Measurements from ENCODE around the gene RABGAP1L.
A peak's percentile ranks its signal among the peaks of the same experiment; 100 is the strongest.
"Not testable (repeated sequence)": the region's sequence is repeated elsewhere in the genome, so short reads cannot be mapped to it uniquely, and the experiment has no call there.

Gene RABGAP1L

GRCh38 chr1:174800876-174801275 lies 641.6 kb downstream of the RABGAP1L start:
- H3K4me3 ChIP-seq (ENCODE audit: low read depth, low read length) = no peak overlapping the region
- no peak for DNase-seq (ENCODE audit: low read depth)

GRCh38 chr1:174809755-174810280 lies 650.5 kb downstream of the RABGAP1L start:
- no peak for DNase-seq (ENCODE audit: low read depth)

GRCh38 chr1:174812016-174812415 lies 652.7 kb downstream of the RABGAP1L start:
- H3K4me3 ChIP-seq (ENCODE audit: low read depth, low read length) = no peak overlapping the region
- no peak for DNase-seq (ENCODE audit: low read depth)

More at GRCh38 chr1:174809755-174810280, 650.5 kb downstream of the RABGAP1L start:
- H3K4me3 ChIP-seq (ENCODE audit: low read depth, low read length) = no peak overlapping the region

- no peak overlapping the region for H3K4me3 ChIP-seq (ENCODE audit: low read depth, low read length)
- no peak for DNase-seq (ENCODE audit: low read depth)
Observed at GRCh38 chr1:174812656-174813055, 653.3 kb downstream of the RABGAP1L start.

GRCh38 chr1:174815036-174815435 lies 655.7 kb downstream of the RABGAP1L start:
- DNase-seq (ENCODE audit: low read depth) = no peak
- H3K4me3 ChIP-seq (ENCODE audit: low read depth, low read length) = no peak overlapping the region

- DNase-seq (ENCODE audit: low read depth) = no peak
- H3K4me3 ChIP-seq (ENCODE audit: low read depth, low read length) = no peak overlapping the region
Observed at GRCh38 chr1:174815474-174815908, 656.2 kb downstream of the RABGAP1L start.

GRCh38 chr1:174816621-174817020 lies 657.3 kb downstream of the RABGAP1L start:
- DNase-seq (ENCODE audit: low read depth); H3K4me3 ChIP-seq (ENCODE audit: low read depth, low read length): not testable (repeated sequence)

GRCh38 chr1:174818014-174818616 lies 658.8 kb downstream of the RABGAP1L start:
- DNase-seq (ENCODE audit: low read depth) = no peak
- H3K4me3 ChIP-seq (ENCODE audit: low read depth, low read length) = no peak overlapping the region

- no peak overlapping the region for H3K4me3 ChIP-seq (ENCODE audit: low read depth, low read length)
- DNase-seq (ENCODE audit: low read depth) = no peak
Observed at GRCh38 chr1:174818951-174819350, 659.6 kb downstream of the RABGAP1L start.

GRCh38 chr1:174819596-174819995 lies 660.3 kb downstream of the RABGAP1L start:
- no peak for DNase-seq (ENCODE audit: low read depth)
- no peak overlapping the region for H3K4me3 ChIP-seq (ENCODE audit: low read depth, low read length)

- DNase-seq (ENCODE audit: low read depth) = no peak
- no peak overlapping the region for H3K4me3 ChIP-seq (ENCODE audit: low read depth, low read length)
Observed at GRCh38 chr1:174825127-174825526, 665.8 kb downstream of the RABGAP1L start.

- H3K4me3 ChIP-seq (ENCODE audit: low read depth, low read length) = no peak overlapping the region
- no peak for DNase-seq (ENCODE audit: low read depth)
Observed at GRCh38 chr1:174825806-174826205, 666.5 kb downstream of the RABGAP1L start.

GRCh38 chr1:174828264-174828663 lies 668.9 kb downstream of the RABGAP1L start:
- H3K4me3 ChIP-seq (ENCODE audit: low read depth, low read length) = no peak overlapping the region
- DNase-seq (ENCODE audit: low read depth) = no peak

- no peak for DNase-seq (ENCODE audit: low read depth)
- H3K4me3 ChIP-seq (ENCODE audit: low read depth, low read length) = no peak overlapping the region
Observed at GRCh38 chr1:174829990-174830389, 670.7 kb downstream of the RABGAP1L start.

- DNase-seq (ENCODE audit: low read depth) = no peak
- H3K4me3 ChIP-seq (ENCODE audit: low read depth, low read length) = no peak overlapping the region
Observed at GRCh38 chr1:174836543-174836942, 677.2 kb downstream of the RABGAP1L start.

- DNase-seq (ENCODE audit: low read depth) = no peak
- no peak overlapping the region for H3K4me3 ChIP-seq (ENCODE audit: low read depth, low read length)
Observed at GRCh38 chr1:174837386-174837785, 678.1 kb downstream of the RABGAP1L start.

- H3K4me3 ChIP-seq (ENCODE audit: low read depth, low read length) = no peak overlapping the region
- DNase-seq (ENCODE audit: low read depth) = peak; percentile 39
Observed at GRCh38 chr1:174839211-174839610, 679.9 kb downstream of the RABGAP1L start.

- no peak overlapping the region for H3K4me3 ChIP-seq (ENCODE audit: low read depth, low read length)
- DNase-seq (ENCODE audit: low read depth) = no peak
Observed at GRCh38 chr1:174841747-174842146, 682.4 kb downstream of the RABGAP1L start.

GRCh38 chr1:174848593-174849560 lies 689.6 kb downstream of the RABGAP1L start:
- not testable (repeated sequence) for DNase-seq (ENCODE audit: low read depth); H3K4me3 ChIP-seq (ENCODE audit: low read depth, low read length)

- H3K4me3 ChIP-seq (ENCODE audit: low read depth, low read length) = no peak overlapping the region
- DNase-seq (ENCODE audit: low read depth) = no peak
Observed at GRCh38 chr1:174850726-174851125, 691.4 kb downstream of the RABGAP1L start.
